GM18502 (cell line): ENCODE data around the gene TNFRSF19.

Experiments
- ATAC-seq: cut with Tn5 transposase; IDR thresholded peaks from one replicate; pipeline ENCODE4 v1.9.1; 2021; ENCODE audit warnings: mild to moderate bottlenecking; ENCODE audit not compliant: unreplicated experiment, poor library complexity

Gene TNFRSF19

DNA sequence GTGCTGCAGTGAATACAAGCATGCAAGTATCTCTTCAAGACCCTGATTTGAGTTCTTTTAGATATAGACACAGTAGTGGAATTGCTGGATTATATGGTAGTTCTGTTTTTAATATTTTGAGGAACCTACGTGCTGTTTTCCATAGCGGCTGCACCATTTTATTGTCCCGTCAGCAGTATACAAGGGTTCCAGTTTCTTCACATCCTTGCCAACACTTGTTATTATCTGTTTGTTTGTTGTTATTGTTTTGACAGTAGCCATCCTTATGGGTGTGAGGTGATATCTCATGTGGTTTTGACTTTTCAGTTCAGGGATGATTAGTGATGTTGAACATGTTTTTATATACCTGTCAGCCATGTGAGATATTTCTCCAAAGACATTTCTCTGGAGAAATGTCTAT, 53.2 kb downstream of the TNFRSF19 start:
- ATAC-seq, result no peak

- ATAC-seq, result no peak
Measured at GRCh38 chr13:23626700-23627099, 56.5 kb downstream of the TNFRSF19 start.

DNA sequence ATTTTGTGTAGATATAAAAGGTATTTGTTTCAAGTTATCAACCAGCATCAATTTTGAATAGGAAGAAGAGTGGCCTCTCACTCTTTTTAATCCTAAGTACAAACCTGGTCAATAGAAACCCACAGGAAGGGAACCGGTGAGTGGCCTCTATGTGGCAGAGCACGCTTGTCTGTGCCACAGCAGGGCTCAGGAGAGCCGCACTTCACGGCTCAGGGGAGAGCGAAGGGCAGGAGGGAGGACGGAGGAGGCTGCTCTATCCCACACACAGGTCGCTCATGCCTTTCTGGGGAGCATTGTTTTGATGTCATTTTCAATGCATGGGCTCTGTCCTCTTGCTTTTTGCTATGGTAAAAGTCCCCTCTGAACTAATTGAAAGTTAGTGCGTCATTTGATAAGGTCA, 57.2 kb downstream of the TNFRSF19 start:
- ATAC-seq, result no peak

GRCh38 chr13:23628250-23628649, 58.0 kb downstream of the TNFRSF19 start:
- ATAC-seq, result no peak

- ATAC-seq, result no peak
Measured at GRCh38 chr13:23628765-23629565, 58.8 kb downstream of the TNFRSF19 start.

GRCh38 chr13:23629566-23630272, 59.5 kb downstream of the TNFRSF19 start:
- no peak for ATAC-seq

DNA sequence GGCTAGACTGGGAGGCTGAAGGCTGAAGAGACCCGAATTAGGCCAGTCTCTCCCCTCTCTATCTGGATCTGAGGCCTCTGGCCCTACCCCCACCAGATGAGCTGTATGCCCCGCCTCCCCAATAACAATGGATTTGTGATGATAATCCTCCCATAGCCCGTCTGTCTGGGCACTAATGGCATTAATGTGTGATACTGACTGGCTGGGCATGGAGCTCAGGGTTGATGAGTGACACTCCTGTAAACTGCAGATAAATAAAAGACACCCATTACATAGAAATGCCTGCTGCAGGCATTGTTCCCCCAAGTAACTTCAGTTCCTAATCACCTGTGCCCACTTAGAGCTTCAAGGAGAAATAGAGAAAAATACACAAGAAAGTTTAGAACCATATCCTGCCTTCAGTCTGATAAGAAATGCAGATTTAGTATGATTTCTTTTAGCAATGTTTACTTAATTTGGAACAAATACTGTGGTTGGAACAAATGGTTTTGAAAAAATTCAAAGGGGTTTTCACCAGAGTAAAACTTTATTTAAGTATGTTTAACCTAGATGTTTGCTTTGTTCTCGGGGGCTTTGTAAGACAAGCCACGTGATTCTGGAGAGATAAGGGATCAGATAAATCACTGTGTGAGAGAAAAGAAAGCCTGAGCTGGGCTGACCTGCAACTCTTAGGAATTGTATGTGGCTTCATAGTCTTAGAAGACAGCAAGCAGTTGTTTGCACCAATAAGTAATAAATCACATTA, 60.3 kb downstream of the TNFRSF19 start:
- ATAC-seq, result no peak

GRCh38 chr13:23631311-23632047, 61.3 kb downstream of the TNFRSF19 start:
- ATAC-seq, result no peak

- ATAC-seq, result no peak
Measured at GRCh38 chr13:23632048-23632582, 61.9 kb downstream of the TNFRSF19 start.

DNA sequence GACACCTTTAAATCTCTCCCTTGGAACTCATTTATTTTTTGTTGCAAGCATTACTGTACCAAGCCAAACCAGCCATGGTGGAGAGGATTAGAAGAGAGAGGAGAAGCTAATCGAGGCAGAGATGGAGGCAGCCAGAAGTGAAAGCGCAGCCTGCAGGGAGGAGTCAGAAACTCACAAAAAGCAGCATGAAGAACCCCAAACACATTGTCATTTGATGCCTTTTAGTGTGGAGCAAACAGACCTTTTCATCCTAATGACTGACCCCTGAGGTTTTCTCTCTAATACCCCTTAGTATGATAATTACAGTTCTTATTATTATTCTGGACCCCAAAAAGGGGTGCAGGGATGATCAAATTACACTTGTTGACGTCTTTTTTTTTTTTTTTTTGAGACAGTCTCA, 62.5 kb downstream of the TNFRSF19 start:
- no peak for ATAC-seq

DNA sequence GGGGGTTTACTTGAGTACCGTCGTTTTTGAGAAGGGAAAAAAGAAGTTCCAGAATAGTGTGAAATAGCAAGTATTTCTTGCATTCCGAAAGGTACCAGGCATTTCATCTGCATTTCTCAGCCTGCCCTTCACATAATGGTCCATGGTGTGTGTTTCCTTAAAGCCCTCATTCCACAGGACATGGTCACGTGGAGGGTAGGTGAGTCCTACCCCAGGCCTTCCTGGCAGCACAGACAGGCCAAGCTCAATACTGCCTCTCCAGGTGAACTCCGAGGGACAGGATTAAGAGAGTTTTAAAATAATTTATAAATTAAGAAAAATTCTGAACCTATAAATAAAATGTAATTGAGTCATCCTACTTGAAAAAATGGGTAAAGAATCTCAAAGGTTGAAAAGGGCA, 64.7 kb downstream of the TNFRSF19 start:
- ATAC-seq, result no peak

GRCh38 chr13:23636360-23636759, 66.1 kb downstream of the TNFRSF19 start:
- ATAC-seq, result no peak

- no peak for ATAC-seq
Measured at GRCh38 chr13:23637829-23638228, 67.6 kb downstream of the TNFRSF19 start.

- ATAC-seq, result no peak
Measured at GRCh38 chr13:23639674-23640073, 69.5 kb downstream of the TNFRSF19 start.

DNA sequence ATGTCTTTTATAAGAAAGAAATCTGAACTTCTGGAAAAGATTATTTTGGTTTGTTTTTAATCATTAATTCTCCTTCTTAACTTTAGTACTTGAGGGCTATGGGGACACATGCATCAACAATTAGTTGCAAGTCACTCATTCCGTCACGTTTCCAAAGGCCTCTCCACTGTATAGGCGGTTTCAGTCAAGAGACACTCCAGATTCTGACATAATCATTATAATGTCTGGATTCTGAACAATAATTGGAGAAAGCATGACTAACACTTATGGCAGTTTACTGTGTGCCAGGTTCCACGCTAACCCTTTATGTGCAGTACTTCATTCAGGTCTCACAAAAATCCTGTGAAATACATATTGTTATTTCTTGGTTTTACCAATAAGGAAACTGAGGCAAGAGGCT, 71.9 kb downstream of the TNFRSF19 start:
- no peak for ATAC-seq

- no peak for ATAC-seq
Measured at GRCh38 chr13:23643338-23644125, 73.3 kb downstream of the TNFRSF19 start.

DNA sequence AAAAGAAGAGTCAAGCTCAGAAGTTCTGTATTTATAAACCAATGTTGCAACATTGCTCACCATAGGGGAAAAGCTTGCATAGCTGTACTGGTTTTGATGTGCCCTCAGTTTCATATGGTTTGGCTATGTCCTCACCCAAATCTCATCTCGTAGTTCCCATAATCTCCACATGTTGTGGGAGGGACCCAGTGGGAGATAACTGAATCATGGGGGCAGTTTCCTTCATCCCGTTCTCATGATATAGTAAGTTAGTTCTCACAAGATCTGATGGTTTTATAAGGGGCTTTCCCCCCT, 73.9 kb downstream of the TNFRSF19 start:
- no peak for ATAC-seq

DNA sequence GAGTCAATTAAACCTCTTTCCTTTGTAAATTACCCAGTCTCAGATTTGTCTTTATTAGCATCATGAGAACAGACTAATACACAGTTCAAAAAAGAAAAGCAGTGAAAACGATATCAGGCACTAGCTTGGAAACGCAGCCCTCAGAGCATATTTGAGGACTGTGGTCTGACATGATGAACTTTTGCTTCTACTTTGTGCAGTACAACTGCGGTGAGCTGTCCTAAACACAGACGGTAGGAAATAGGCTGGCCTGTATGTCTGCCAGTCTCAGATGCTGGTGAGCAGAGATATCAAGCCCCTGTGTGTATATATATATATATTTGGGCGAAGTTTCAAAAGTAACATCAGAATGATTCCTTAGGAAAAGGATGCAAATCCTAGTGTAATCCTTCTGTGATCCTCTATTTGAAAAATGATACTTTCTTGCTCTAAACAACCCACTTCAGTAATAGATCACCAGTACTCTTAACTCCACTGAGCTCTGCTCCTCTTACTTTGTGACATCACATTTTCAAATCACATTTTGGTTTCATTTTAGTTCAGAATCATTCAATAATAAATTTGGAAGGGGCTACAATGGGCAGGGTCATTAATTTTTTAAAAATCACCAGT, 74.4 kb downstream of the TNFRSF19 start:
- ATAC-seq, result no peak

GRCh38 chr13:23645851-23646250, 75.6 kb downstream of the TNFRSF19 start:
- no peak for ATAC-seq
